HEK293T (cell line): ENCODE data around the gene ARFIP2.

ENCODE experiments used
- BHLHE40 ChIP-seq: fragments of 450-650 bp; IDR thresholded peaks from 2 replicates; pipeline ENCODE4 v1.6.1; 2016; ENCODE audit warnings: mild to moderate bottlenecking, moderate library complexity, borderline replicate concordance
- FOXK2 ChIP-seq: fragments of 450-650 bp; IDR thresholded peaks from 2 replicates; pipeline ENCODE4 v1.6.1; 2016; ENCODE audit warnings: mild to moderate bottlenecking
- SUZ12 ChIP-seq: fragments of 450-650 bp; IDR thresholded peaks from 2 replicates; pipeline ENCODE4 v1.6.1; 2016; ENCODE audit warnings: mild to moderate bottlenecking
- TARDBP ChIP-seq: fragments of 450-650 bp; IDR thresholded peaks from 2 replicates; pipeline ENCODE4 v1.6.1; 2016

GRCh38 chr11:6480299-6480914 lies 724 bp downstream of the ARFIP2 start:
- TF ChIP-seq FOXK2: no peak
- no peak for TF ChIP-seq BHLHE40
- no peak for TF ChIP-seq TARDBP
- no peak for TF ChIP-seq SUZ12
